Measurements from ENCODE around the gene SYNCRIP.
"Not testable (repeated sequence)": the region's sequence is repeated elsewhere in the genome, so short reads cannot be mapped to it uniquely, and the experiment has no call there.

The SYNCRIP gene

GRCh38 chr6:85669735-85670194, 27.1 kb upstream of the SYNCRIP start:
- DNase-seq (ENCODE audit: low spot score) = no peak

- no peak for DNase-seq (ENCODE audit: low spot score)
These were observed 19.6 kb upstream of the SYNCRIP start for GRCh38 chr6:85662251-85662650.

DNA sequence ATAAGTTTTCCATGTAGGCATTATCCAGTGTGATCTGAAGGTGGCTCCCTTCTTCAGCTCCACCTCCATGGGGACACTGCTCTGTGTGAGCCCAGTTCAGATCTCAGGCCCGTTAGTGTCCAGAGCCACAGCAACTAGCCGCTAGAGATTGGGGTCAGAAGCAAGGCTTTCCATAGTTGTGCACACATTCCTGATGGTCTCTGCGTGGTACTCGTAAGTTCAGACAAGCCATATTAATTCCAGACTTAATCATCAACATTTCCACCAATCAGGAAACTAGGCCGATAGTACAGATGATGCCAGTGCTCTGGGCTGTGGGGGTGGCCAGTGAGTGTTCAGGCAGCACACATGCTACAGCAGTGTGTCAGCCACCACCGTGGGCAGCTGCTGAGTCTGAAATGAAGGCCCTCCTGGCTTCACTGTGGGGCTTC, 17.5 kb upstream of the SYNCRIP start:
- DNase-seq (ENCODE audit: low spot score) = no peak

- DNase-seq (ENCODE audit: low spot score) = no peak
These were observed 7.9 kb upstream of the SYNCRIP start for GRCh38 chr6:85650606-85651005.

GRCh38 chr6:85644279-85644762, 1.6 kb upstream of the SYNCRIP start:
- DNase-seq (ENCODE audit: low spot score) = no peak

DNA sequence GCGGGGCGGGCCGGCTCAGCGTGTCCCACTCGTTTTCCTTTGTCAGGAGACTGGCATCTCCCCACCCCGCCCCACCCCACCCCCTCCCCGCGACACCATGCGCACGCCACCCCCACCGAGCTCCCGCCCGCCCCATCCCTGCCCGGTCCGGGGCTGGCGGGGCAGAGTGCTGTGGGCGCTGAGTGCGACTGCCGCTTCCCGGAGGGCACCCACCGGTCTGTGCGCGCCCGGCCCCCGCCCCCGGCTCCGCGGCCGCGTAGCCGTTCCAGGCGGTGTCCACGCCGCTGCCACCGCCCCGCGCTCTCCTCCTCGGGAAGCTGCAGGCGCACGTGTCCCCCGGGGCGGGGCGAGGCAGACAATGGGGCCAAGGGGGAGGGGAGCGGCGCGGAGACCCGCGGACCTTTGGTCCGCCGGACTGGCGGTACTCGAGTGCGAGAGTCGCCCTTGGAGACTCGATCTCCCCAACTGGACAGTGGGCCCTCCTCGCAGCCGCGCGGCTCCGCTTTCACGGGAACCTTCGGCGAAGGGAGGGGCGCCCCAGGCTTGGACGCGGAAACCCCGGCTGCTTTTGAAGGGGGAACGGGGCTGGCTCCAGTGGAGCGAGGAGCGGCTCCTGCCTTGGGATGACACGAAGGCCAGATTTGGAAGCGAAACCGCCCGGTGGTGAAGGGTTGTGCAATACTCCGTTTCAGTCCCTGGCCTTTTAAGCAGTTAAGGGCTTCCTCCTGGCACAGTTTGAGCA, 1.0 kb upstream of the SYNCRIP start:
- peak; percentile 30 for DNase-seq (ENCODE audit: low spot score)

DNA sequence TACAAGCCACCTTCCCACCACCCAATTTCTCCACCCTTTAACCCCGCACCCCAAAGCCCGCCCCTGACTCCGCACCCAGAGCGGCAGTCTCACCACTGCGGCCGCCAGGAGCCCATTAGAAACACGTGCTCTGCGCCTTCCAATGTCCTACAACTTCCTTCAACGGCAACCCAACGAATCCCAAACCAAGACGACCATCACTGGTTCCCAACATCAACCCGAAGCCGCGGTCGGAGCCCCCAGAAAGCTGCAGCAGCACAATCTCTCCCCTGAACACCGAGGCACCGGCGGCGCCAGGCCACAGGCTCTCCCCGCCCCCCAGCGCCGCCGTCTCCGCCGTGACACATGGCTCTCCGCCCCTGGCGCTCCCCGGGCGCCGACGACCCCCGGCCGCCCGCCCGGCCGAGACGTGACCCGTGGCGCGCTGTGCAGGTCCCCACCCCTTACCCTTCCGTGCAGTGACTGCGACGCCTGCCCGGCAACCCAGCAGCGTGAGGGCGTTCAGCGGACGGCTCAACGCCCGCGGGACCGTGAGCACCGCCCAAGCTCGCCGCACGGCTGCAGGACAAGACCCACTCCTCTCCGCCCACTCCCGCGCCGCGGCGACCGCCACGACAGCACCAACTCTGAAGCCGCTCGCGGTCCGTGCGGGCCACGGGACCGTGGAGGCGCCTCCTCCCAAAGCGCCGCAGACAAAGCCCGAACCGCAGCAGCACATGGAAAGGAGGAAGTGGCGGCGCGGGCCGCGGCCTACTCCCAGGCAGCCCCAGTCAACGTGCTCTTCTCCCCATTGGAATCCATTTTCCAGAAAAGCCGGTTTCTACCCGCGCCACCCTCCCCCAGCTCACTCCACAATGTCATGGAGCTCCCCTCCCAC, 551 bp downstream of the SYNCRIP start:
- DNase-seq (ENCODE audit: low spot score) = peak; percentile 15

DNA sequence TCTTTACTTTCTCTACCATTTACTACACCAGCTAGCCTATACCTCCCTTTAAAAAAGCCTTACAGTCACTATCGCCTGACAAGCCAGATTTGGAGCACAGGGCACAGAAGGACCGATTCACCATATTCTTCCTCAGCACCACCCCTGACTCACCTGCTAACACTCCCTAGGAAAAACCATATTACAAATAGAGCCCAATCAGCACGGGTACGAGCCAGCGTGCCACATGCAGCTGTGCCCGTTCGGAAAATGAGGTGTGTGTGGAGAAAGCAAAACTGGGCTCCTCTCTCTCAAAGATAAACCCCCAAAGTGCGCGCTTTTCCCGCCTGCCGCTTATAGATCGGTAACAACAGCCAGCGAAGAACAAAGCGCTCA, 1.2 kb downstream of the SYNCRIP start:
- peak; percentile 12 for DNase-seq (ENCODE audit: low spot score)

GRCh38 chr6:85640821-85641220, 1.9 kb downstream of the SYNCRIP start:
- no peak for DNase-seq (ENCODE audit: low spot score)

GRCh38 chr6:85637579-85637978, 5.1 kb downstream of the SYNCRIP start:
- no peak for DNase-seq (ENCODE audit: low spot score)

DNA sequence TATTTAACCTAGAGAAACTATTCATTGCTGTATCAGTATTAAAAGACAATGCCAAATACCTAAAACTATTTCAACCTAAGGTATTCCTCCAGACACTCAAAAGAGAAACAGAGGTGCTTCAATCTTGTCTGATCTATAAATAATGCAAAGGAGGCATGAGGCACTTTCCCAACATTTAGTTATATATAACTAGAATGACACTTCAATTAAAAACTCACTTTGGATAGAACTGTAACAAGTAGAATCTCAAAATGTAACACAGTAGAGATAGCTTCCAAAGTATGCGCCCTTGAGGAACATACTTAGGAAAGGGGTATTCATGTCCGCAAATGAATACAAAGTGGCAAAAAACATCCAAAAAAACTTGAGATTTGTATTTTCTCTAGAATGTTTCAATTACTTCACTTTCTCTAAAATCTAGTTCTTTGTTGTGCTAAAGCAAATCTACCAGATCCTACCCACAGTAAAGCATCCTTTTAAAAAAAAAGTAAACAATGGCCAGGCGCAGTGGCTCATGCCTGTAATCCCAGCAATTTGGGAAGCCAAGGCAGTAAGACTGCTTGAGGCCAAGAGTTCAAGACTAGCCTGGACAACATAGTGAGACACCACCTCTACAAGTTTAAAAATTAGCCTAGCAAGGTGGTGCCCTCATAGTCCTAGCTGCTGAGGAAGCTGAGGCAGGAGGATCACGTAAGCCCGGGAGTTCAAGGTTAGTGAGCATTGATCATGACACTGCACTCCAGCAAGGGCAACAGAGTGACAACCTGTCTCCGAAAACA, 10.3 kb downstream of the SYNCRIP start:
- DNase-seq (ENCODE audit: low spot score) = no peak

- DNase-seq (ENCODE audit: low spot score) = not testable (repeated sequence)
These were observed 11.6 kb downstream of the SYNCRIP start for GRCh38 chr6:85631117-85631516.

DNA sequence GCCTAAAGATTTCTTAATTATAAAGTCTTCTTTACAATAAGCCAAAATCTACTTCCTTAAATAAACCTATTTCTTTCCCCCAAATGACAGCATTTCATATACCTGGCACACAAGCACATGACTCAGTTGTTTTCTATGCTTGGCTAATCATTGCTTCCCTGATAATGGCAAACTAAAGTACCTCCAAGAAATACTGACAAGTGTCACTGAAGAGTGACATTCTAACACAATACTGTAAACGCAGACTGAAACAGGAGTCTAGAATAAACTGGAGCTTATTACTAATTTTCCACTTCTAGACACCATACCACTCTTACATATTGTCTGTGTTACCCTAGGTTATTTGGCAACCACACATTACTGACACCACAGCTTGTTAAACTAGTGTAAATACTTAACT, 14.3 kb downstream of the SYNCRIP start:
- no peak for DNase-seq (ENCODE audit: low spot score)

GRCh38 chr6:85620308-85620707, 22.4 kb downstream of the SYNCRIP start:
- no peak for DNase-seq (ENCODE audit: low spot score)

- DNase-seq (ENCODE audit: low spot score) = no peak
These were observed 27.9 kb downstream of the SYNCRIP start for GRCh38 chr6:85614780-85615179.

GRCh38 chr6:85612690-85613474, 29.8 kb downstream of the SYNCRIP start:
- no peak for DNase-seq (ENCODE audit: low spot score)

DNA sequence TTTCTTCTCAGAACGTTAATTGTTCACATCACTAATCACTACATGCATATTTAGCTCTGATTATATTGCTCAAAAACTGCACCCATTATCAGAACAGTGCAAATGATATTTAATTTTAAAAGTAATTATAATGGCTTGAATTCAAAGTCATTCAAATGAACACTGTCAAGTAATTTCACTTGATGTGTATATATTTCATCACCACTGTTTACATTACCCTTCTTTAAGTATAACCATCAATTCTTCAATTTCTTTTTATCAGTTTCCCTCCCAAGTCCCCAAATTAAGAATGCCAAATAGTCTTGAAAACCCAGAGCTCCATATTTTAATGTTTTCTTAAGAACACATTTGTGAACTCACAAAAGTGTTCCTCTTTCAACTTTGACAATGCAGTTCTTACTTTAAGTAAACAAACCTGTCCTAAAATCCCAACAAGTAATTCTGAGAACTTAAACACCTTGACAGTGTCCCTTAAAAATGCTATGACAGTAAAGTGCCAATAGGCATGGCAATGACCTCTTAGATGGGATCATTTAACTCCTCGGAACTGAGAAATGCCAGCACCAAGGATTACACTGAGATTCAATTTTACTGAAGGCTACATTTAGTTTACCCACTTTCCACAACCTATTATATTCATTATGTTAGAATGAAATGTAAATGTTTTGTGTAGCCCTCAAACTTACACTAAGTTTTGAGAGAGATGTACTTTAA, 32.3 kb downstream of the SYNCRIP start:
- no peak for DNase-seq (ENCODE audit: low spot score)

- no peak for DNase-seq (ENCODE audit: low spot score)
These were observed 40.6 kb downstream of the SYNCRIP start for GRCh38 chr6:85602100-85602499.

- DNase-seq (ENCODE audit: low spot score) = no peak
These were observed 41.9 kb downstream of the SYNCRIP start for GRCh38 chr6:85600713-85601313.

- DNase-seq (ENCODE audit: low spot score) = no peak
These were observed 48.3 kb downstream of the SYNCRIP start for GRCh38 chr6:85594197-85594930.
